ENCODE data around the gene TMEM50A. TPM values are rescaled to one million over a fixed set of nuclear protein-coding genes. Genes with fewer than 3 reads are reported as not detected.
A peak's percentile ranks its signal among the peaks of the same experiment; 100 is the strongest.
"Not testable (repeated sequence)": the region's sequence is repeated elsewhere in the genome, so short reads cannot be mapped to it uniquely, and the experiment has no call there.

TMEM50A gene
- total and polyA plus RNA-seq, 2 donors (not counting 1 experiment from before 2014, with no cell fraction given): 20.7 to 62.6 TPM

DNA sequence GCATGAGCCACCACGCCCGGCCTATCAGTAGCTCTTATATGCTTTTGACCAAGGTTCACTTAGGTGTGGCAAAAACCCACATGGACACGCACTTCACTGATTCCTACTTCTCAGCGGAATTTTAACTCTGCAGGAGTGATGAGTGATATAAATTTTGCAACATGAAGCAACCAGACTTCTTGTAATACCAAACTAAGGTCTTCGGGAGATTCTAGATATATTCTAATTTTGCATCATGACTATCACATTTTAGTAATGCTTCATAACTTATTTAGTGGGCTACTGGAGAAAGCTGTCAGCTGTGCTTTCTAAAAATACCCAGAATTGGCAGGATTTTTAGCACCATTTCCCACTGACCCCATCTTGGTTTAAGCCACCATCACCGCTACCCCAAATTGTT is 54.7 kb downstream of the TMEM50A start:
- no peak overlapping the region for H3K9ac ChIP-seq (ENCODE audit: low read length)
- WGBS (ENCODE audit: insufficient coverage): 100% methylated on average over 2 of the region's 6 CpGs
- no peak overlapping the region for H2AFZ ChIP-seq (ENCODE audit: insufficient read depth, low read depth, low read length, poor library complexity, severe bottlenecking)
- Mint-ChIP-seq H3K4me3 (no peak overlapping the region), H3K27me3 (peaks cover 11% of the 10 kb centered on the region), H3K27ac (no peak overlapping the region), H3K4me1 (peaks cover 1% of the 10 kb centered on the region), H3K9me3 (ENCODE audit: insufficient read depth) (no peaks in the 10 kb centered on the region)
- CTCF ChIA-PET: no interaction called here
- POLR2A ChIA-PET: no interaction called here
- TF ChIP-seq, protein P1, sequence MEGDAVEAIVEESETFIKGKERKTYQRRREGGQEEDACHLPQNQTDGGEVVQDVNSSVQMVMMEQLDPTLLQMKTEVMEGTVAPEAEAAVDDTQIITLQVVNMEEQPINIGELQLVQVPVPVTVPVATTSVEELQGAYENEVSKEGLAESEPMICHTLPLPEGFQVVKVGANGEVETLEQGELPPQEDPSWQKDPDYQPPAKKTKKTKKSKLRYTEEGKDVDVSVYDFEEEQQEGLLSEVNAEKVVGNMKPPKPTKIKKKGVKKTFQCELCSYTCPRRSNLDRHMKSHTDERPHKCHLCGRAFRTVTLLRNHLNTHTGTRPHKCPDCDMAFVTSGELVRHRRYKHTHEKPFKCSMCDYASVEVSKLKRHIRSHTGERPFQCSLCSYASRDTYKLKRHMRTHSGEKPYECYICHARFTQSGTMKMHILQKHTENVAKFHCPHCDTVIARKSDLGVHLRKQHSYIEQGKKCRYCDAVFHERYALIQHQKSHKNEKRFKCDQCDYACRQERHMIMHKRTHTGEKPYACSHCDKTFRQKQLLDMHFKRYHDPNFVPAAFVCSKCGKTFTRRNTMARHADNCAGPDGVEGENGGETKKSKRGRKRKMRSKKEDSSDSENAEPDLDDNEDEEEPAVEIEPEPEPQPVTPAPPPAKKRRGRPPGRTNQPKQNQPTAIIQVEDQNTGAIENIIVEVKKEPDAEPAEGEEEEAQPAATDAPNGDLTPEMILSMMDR (IDR thresholded peaks at IDR 0.05): no peak
- TF ChIP-seq EZH2 (IDR thresholded peaks at IDR 0.05; ENCODE audit: borderline replicate concordance, insufficient read depth, low read depth, low read length, poor library complexity, severe bottlenecking): no peak
- H3K27me3 ChIP-seq (replicated peaks in 1 of 4; ENCODE audit: control extremely low read depth in 1 of 4, control insufficient read depth in 3 of 4, insufficient read depth in 4 of 4, low read length in 3 of 4): no peaks in the 10 kb centered on the region
- ATAC-seq (ENCODE audit: low read depth): no peak
- H3K4me2 ChIP-seq (replicated peaks; ENCODE audit: low read depth, low read length, poor library complexity, severe bottlenecking): no peak overlapping the region
- DNase-seq: no peak
- H3K27ac ChIP-seq (ENCODE audit: low read length in 2 of 2): no peak overlapping the region
- H3K9me3 ChIP-seq (ENCODE audit: control extremely low read depth in 1 of 3, control insufficient read depth in 2 of 3, insufficient read depth in 1 of 3, low read length in 2 of 3): no peaks in the 10 kb centered on the region
- no peak overlapping the region for H3K4me3 ChIP-seq (ENCODE audit: control extremely low read depth in 1 of 5, extremely low read depth in 1 of 5, insufficient read depth in 1 of 5, low read depth in 2 of 5, low read length in 4 of 5)
- intact Hi-C loops (cut with micrococcal nuclease): no loop called here
- no peaks in the 10 kb centered on the region for H3K79me2 ChIP-seq (ENCODE audit: control insufficient read depth, insufficient read depth, low read length)
- no peaks in the 10 kb centered on the region for H3K36me3 ChIP-seq (replicated peaks in 1 of 2; ENCODE audit: control extremely low read depth in 1 of 2, control insufficient read depth in 1 of 2, extremely low read depth in 1 of 2, insufficient read depth in 2 of 2, low read length in 1 of 2)
- H3K4me1 ChIP-seq (ENCODE audit: control insufficient read depth in 2 of 2, insufficient read depth in 2 of 2, low read length in 2 of 2): no peaks in the 10 kb centered on the region
- no peaks in the 10 kb centered on the region for H4K20me1 ChIP-seq (ENCODE audit: control insufficient read depth, insufficient read depth, low read length, poor library complexity, severe bottlenecking)

DNA sequence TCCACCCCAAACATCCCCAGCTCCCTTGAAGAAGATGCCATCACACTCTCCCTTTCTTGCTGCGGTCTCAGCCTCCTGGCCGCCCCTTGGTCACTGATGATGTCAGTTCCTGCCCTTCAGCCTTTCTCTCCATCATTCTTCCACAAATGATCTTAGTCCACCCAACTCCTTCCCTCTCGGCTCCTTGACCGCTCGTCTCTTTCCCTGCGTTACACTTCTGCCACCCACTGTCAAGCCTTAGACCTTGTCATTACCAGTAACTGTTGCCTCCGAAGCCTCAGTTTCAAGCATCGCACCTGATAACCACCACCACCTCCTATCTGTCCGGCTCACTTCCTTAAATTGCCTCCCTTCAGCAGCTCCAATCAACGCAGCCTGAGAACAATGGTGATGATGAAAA is 59.4 kb downstream of the TMEM50A start:
- H3K9me3 ChIP-seq (ENCODE audit: control extremely low read depth in 1 of 3, control insufficient read depth in 2 of 3, insufficient read depth in 1 of 3, low read length in 2 of 3); DNase-seq; H3K79me2 ChIP-seq (ENCODE audit: control insufficient read depth, insufficient read depth, low read length); H2AFZ ChIP-seq (ENCODE audit: insufficient read depth, low read depth, low read length, poor library complexity, severe bottlenecking); H3K4me2 ChIP-seq (replicated peaks; ENCODE audit: low read depth, low read length, poor library complexity, severe bottlenecking); H3K4me1 Mint-ChIP-seq; H3K4me1 ChIP-seq (ENCODE audit: control insufficient read depth in 2 of 2, insufficient read depth in 2 of 2, low read length in 2 of 2); H4K20me1 ChIP-seq (ENCODE audit: control insufficient read depth, insufficient read depth, low read length, poor library complexity, severe bottlenecking); ATAC-seq (ENCODE audit: low read depth); H3K36me3 ChIP-seq (replicated peaks in 1 of 2; ENCODE audit: control extremely low read depth in 1 of 2, control insufficient read depth in 1 of 2, extremely low read depth in 1 of 2, insufficient read depth in 2 of 2, low read length in 1 of 2); H3K27me3 ChIP-seq (replicated peaks in 1 of 4; ENCODE audit: control extremely low read depth in 1 of 4, control insufficient read depth in 3 of 4, insufficient read depth in 4 of 4, low read length in 3 of 4); H3K9ac ChIP-seq (ENCODE audit: low read length); POLR2A ChIA-PET; intact Hi-C loops (cut with micrococcal nuclease); H3K4me3 Mint-ChIP-seq; H3K4me3 ChIP-seq (ENCODE audit: control extremely low read depth in 1 of 5, extremely low read depth in 1 of 5, insufficient read depth in 1 of 5, low read depth in 2 of 5, low read length in 4 of 5); H3K9me3 Mint-ChIP-seq (ENCODE audit: insufficient read depth); H3K27ac ChIP-seq (ENCODE audit: low read length in 2 of 2); H3K27ac Mint-ChIP-seq: not testable (repeated sequence)
- 89% methylated on average over 1 of the region's 10 CpGs for WGBS (ENCODE audit: insufficient coverage)
- CTCF ChIA-PET: interaction anchor here (0.6 kb wide), 1 partner anchor 33 kb away, joined by 3 read pairs; no protein-coding TSS in a partner anchor
- peaks cover 15% of the 10 kb centered on the region for H3K27me3 Mint-ChIP-seq

- H3K36me3 ChIP-seq (replicated peaks in 1 of 2; ENCODE audit: control extremely low read depth in 1 of 2, control insufficient read depth in 1 of 2, extremely low read depth in 1 of 2, insufficient read depth in 2 of 2, low read length in 1 of 2); H3K27ac Mint-ChIP-seq; H3K79me2 ChIP-seq (ENCODE audit: control insufficient read depth, insufficient read depth, low read length); H3K9me3 ChIP-seq (ENCODE audit: control extremely low read depth in 1 of 3, control insufficient read depth in 2 of 3, insufficient read depth in 1 of 3, low read length in 2 of 3); H3K27me3 ChIP-seq (replicated peaks in 1 of 4; ENCODE audit: control extremely low read depth in 1 of 4, control insufficient read depth in 3 of 4, insufficient read depth in 4 of 4, low read length in 3 of 4); POLR2A ChIA-PET; H3K4me2 ChIP-seq (replicated peaks; ENCODE audit: low read depth, low read length, poor library complexity, severe bottlenecking); H3K4me3 Mint-ChIP-seq; H3K9ac ChIP-seq (ENCODE audit: low read length); DNase-seq; H4K20me1 ChIP-seq (ENCODE audit: control insufficient read depth, insufficient read depth, low read length, poor library complexity, severe bottlenecking); H2AFZ ChIP-seq (ENCODE audit: insufficient read depth, low read depth, low read length, poor library complexity, severe bottlenecking); H3K4me1 Mint-ChIP-seq; H3K9me3 Mint-ChIP-seq (ENCODE audit: insufficient read depth); H3K4me1 ChIP-seq (ENCODE audit: control insufficient read depth in 2 of 2, insufficient read depth in 2 of 2, low read length in 2 of 2); H3K4me3 ChIP-seq (ENCODE audit: control extremely low read depth in 1 of 5, extremely low read depth in 1 of 5, insufficient read depth in 1 of 5, low read depth in 2 of 5, low read length in 4 of 5); H3K27ac ChIP-seq (ENCODE audit: low read length in 2 of 2); intact Hi-C loops (cut with micrococcal nuclease); CTCF ChIA-PET: not testable (repeated sequence)
- peaks cover 19% of the 10 kb centered on the region for H3K27me3 Mint-ChIP-seq
- peak; percentile 43 for ATAC-seq (ENCODE audit: low read depth)
- no CpG with 5 or more reads among the region's 2 CpGs for WGBS (ENCODE audit: insufficient coverage)
Measured at GRCh38 chr1:25398079-25398478, 59.9 kb downstream of the TMEM50A start.
